ENCODE measurements around the gene ADAMTS18. TPM values are rescaled to one million over a fixed set of nuclear protein-coding genes. Genes with fewer than 3 reads are reported as not detected.

Gene ADAMTS18
- total and polyA plus RNA-seq, 9 of the 15 experiments (the other 6 are each of a cell fraction or from before 2014, with no cell fraction given): not detected

DNA sequence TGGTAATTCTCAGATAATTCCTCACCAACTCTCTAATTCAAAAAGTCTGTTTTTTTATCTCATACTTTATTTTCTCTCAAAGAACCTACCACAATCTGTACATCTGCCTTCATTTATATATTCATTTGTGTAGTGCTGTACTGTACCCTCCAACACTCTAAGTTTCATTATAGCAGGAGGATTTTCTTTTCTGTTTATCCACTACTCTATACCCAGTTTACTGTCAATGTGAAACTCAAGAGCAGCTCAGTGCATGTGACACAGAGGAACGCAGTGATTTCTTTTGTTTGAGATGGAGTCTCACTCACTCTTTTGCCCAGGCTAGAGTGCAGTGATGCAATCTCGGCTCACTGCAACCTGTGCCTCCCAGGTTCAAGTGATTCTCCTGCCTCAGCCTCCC, 117.8 kb downstream of the ADAMTS18 start (continued):
- TF ChIP-seq, protein P1, sequence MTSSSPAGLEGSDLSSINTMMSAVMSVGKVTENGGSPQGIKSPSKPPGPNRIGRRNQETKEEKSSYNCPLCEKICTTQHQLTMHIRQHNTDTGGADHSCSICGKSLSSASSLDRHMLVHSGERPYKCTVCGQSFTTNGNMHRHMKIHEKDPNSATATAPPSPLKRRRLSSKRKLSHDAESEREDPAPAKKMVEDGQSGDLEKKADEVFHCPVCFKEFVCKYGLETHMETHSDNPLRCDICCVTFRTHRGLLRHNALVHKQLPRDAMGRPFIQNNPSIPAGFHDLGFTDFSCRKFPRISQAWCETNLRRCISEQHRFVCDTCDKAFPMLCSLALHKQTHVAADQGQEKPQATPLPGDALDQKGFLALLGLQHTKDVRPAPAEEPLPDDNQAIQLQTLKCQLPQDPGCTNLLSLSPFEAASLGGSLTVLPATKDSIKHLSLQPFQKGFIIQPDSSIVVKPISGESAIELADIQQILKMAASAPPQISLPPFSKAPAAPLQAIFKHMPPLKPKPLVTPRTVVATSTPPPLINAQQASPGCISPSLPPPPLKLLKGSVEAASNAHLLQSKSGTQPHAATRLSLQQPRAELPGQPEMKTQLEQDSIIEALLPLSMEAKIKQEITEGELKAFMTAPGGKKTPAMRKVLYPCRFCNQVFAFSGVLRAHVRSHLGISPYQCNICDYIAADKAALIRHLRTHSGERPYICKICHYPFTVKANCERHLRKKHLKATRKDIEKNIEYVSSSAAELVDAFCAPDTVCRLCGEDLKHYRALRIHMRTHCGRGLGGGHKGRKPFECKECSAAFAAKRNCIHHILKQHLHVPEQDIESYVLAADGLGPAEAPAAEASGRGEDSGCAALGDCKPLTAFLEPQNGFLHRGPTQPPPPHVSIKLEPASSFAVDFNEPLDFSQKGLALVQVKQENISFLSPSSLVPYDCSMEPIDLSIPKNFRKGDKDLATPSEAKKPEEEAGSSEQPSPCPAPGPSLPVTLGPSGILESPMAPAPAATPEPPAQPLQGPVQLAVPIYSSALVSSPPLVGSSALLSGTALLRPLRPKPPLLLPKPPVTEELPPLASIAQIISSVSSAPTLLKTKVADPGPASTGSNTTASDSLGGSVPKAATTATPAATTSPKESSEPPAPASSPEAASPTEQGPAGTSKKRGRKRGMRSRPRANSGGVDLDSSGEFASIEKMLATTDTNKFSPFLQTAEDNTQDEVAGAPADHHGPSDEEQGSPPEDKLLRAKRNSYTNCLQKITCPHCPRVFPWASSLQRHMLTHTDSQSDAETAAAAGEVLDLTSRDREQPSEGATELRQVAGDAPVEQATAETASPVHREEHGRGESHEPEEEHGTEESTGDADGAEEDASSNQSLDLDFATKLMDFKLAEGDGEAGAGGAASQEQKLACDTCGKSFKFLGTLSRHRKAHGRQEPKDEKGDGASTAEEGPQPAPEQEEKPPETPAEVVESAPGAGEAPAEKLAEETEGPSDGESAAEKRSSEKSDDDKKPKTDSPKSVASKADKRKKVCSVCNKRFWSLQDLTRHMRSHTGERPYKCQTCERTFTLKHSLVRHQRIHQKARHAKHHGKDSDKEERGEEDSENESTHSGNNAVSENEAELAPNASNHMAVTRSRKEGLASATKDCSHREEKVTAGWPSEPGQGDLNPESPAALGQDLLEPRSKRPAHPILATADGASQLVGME (CRISPR knock-in tag; IDR thresholded peaks at IDR 0.05): no peak
- no peak for TF ChIP-seq SMC3 (conservative IDR thresholded peaks at IDR 0.05; ENCODE audit: insufficient read depth, low read depth, low read length)

DNA sequence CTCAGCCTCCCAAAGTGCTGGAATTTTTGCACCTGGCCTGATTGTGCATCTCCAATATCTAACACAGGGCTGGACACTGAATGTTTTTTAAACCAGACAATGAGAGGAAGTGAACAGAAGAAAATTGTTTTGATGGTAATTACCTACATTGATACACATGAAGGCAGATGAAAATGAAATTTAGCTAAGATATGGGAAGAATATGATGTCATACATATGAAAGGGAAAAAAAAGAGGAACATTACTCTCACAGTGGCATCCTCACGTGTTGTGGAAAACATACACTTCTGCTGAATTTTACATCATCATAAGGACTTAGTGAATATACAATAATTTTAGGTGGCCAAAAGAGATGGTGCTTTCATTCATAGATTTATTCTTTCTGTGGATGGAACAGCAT, 124.0 kb downstream of the ADAMTS18 start:
- H3K79me2 ChIP-seq (ENCODE audit: control insufficient read depth, insufficient read depth, low read length): no peaks in the 10 kb centered on the region
- no peaks in the 10 kb centered on the region for H3K9me1 ChIP-seq (ENCODE audit: control insufficient read depth, insufficient read depth, low read length)
- H3K4me2 ChIP-seq (ENCODE audit: insufficient read depth, low read length): no peak overlapping the region
- no peaks in the 10 kb centered on the region; the same call in 1 of the 2 replicates for H4K20me1 ChIP-seq (replicated peaks; ENCODE audit: control insufficient read depth, insufficient read depth, low read length)
- ATAC-seq: no peak
- no TSS peak for BruUV-seq (replicated peaks)
- ChIA-PET CTCF (ENCODE audit: low intra/inter-chr PET ratio) (no interaction called here), POLR2A (no interaction called here)
- no peak overlapping the region for H3K27ac ChIP-seq (ENCODE audit: extremely low read depth, low read depth, low read length)
- H3K9ac ChIP-seq (ENCODE audit: insufficient read depth in 1 of 2, low read depth in 2 of 2, low read length in 2 of 2): no peak overlapping the region; a peak in 1 of 4 replicates
- H3K9me3 ChIP-seq (replicated peaks; ENCODE audit: control insufficient read depth, insufficient read depth, low read depth, low read length): no peaks in the 10 kb centered on the region
- DNase-seq (ENCODE audit: extremely low read depth in 1 of 4, low spot score in 3 of 4): no peak
- TF ChIP-seq, protein P2, sequence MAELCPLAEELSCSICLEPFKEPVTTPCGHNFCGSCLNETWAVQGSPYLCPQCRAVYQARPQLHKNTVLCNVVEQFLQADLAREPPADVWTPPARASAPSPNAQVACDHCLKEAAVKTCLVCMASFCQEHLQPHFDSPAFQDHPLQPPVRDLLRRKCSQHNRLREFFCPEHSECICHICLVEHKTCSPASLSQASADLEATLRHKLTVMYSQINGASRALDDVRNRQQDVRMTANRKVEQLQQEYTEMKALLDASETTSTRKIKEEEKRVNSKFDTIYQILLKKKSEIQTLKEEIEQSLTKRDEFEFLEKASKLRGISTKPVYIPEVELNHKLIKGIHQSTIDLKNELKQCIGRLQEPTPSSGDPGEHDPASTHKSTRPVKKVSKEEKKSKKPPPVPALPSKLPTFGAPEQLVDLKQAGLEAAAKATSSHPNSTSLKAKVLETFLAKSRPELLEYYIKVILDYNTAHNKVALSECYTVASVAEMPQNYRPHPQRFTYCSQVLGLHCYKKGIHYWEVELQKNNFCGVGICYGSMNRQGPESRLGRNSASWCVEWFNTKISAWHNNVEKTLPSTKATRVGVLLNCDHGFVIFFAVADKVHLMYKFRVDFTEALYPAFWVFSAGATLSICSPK (IDR thresholded peaks at IDR 0.05; ENCODE audit: borderline replicate concordance): no peak
- no peak for TF ChIP-seq BHLHE40 (IDR thresholded peaks at IDR 0.05; ENCODE audit: low read length)
- WGBS (ENCODE audit: insufficient coverage, low coverage, missing lambda C conversion rate): 0% methylated on average over 1 of the region's 1 CpG
- H3K4me1 ChIP-seq (replicated peaks in 1 of 2; ENCODE audit: control insufficient read depth in 2 of 2, insufficient read depth in 2 of 2, low read length in 2 of 2): no peaks in the 10 kb centered on the region
- no peak overlapping the region for H3K4me3 ChIP-seq
- no peaks in the 10 kb centered on the region for H3K36me3 ChIP-seq (ENCODE audit: control insufficient read depth, insufficient read depth, low read length)
- no peak overlapping the region for H2AFZ ChIP-seq (ENCODE audit: low read depth, low read length)
- intact Hi-C loops (cut with micrococcal nuclease): no loop called here
- no peak for FAIRE-seq
- in situ Hi-C loops (cut with MboI): no loop called here
- no peaks in the 10 kb centered on the region for H3K27me3 ChIP-seq (ENCODE audit: control insufficient read depth in 2 of 2, insufficient read depth in 2 of 2, low read length in 2 of 2)
